Measurements from ENCODE around the gene AHDC1. TPM values are rescaled to one million over a fixed set of nuclear protein-coding genes. Genes with fewer than 3 reads are reported as not detected.

AHDC1 gene
- total and polyA plus RNA-seq, 9 of the 15 experiments (the other 6 are each of a cell fraction or from before 2014, with no cell fraction given): 0.21 to 36.4 (median 4.7) TPM

DNA sequence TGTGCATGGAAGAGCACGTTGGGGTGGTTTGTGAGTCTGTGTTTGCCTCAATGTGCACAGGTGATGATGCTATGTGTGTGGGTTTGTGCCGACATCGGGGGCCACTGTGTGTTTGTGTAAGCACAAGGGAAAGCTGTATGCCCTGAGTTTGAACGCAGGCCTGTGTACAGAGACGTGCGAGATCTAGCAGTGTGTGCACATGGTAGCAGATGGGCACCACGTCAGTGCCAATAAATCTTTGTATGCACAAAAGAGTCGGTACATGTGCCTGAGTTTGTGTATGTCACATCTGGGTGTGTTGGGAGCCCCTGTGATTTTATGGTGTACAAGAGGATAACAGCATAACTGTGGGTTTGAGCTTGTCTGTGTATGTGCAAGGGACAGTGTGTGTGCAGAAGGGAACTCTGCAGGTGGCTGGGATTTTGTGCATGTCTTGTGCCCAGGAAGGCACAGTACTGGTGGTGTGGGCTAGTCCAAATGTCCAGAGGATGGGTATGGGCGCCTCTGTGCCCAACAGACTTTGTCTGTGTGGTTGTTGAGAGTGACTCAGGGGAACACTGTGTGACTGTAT, 82.0 kb downstream of the AHDC1 start:
- H3K4me1 ChIP-seq (replicated peaks in 1 of 2; ENCODE audit: control insufficient read depth in 2 of 2, insufficient read depth in 2 of 2, low read length in 2 of 2): peaks cover 47 to 84% of the 10 kb centered on the region in 2 experiments

DNA sequence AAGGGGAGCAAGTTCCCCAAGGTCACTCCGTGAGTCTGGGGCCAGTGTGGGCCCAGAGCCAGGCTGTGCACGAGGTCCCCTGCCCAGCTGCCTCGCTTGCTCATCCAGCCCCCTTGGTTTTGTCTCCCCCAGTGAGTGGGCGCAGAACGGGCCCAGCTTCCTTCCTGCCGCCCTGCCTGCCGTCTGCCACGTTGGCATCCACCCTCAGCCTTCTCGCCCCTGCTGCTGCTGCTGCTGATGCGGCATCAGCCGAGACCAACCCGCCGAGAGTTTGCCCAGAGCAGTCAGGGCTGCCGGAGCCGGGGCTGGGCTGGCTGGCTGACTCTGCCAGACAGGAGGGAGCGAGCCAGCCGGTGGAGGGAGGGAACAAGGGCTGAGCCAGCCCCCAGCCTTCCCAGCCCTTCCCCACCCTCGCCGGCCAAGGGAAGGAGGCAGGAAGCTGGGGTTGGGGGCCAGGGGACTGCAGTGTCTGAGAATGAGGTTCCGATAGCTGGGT, 82.6 kb downstream of the AHDC1 start:
- Histone ChIP-seq H3K27me3 (ENCODE audit: control insufficient read depth in 2 of 2, insufficient read depth in 2 of 2, low read length in 2 of 2) (no peaks in the 10 kb centered on the region), H4K20me1 (replicated peaks; ENCODE audit: control insufficient read depth, insufficient read depth, low read length) (no peaks in the 10 kb centered on the region), H3K79me2 (ENCODE audit: control insufficient read depth, insufficient read depth, low read length) (peaks cover 12% of the 10 kb centered on the region), H3K4me1 (replicated peaks in 1 of 2; ENCODE audit: control insufficient read depth in 2 of 2, insufficient read depth in 2 of 2, low read length in 2 of 2) (peaks cover 47 to 79% of the 10 kb centered on the region in 2 experiments), H3K9me1 (ENCODE audit: control insufficient read depth, insufficient read depth, low read length) (peaks cover 4% of the 10 kb centered on the region), H3K4me3 (no peak overlapping the region), H3K9me3 (replicated peaks; ENCODE audit: control insufficient read depth, insufficient read depth, low read depth, low read length) (no peaks in the 10 kb centered on the region), H3K27ac (ENCODE audit: extremely low read depth, low read depth, low read length) (no peak overlapping the region), H3K36me3 (ENCODE audit: control insufficient read depth, insufficient read depth, low read length) (no peaks in the 10 kb centered on the region; the same call in 2 of the 3 replicates), H3K4me2 (ENCODE audit: insufficient read depth, low read length) (no peak overlapping the region), H3K9ac (ENCODE audit: insufficient read depth in 1 of 2, low read depth in 2 of 2, low read length in 2 of 2) (peak overlapping the region in 1 of 2 experiments; percentile 33; a peak in 2 of 4 replicates), H2AFZ (ENCODE audit: low read depth, low read length) (no peak overlapping the region)
- no TSS peak for BruUV-seq (replicated peaks)
- DNase-seq (ENCODE audit: extremely low read depth in 1 of 4, low spot score in 3 of 4) (no peak), FAIRE-seq (no peak), ATAC-seq (no peak)
- intact Hi-C loops (cut with micrococcal nuclease) (no loop called here), in situ Hi-C loops (cut with MboI) (no loop called here)
- WGBS (ENCODE audit: insufficient coverage, low coverage, missing lambda C conversion rate): 80% methylated on average over 12 of the region's 20 CpGs
- CTCF ChIA-PET (ENCODE audit: low intra/inter-chr PET ratio): no interaction called here
- POLR2A ChIA-PET: interaction anchor here (1.0 to 2.5 kb wide), 2 partner anchors 15 to 22 kb away, joined by 3 to 7 read pairs; no protein-coding TSS in a partner anchor
- TF ChIP-seq, protein P1, sequence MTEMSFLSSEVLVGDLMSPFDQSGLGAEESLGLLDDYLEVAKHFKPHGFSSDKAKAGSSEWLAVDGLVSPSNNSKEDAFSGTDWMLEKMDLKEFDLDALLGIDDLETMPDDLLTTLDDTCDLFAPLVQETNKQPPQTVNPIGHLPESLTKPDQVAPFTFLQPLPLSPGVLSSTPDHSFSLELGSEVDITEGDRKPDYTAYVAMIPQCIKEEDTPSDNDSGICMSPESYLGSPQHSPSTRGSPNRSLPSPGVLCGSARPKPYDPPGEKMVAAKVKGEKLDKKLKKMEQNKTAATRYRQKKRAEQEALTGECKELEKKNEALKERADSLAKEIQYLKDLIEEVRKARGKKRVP (CRISPR knock-in tag; IDR thresholded peaks at IDR 0.05): no peak
- TF ChIP-seq ZNF699 (CRISPR knock-in tag; IDR thresholded peaks at IDR 0.05; ENCODE audit: insufficient replicate concordance) (no peak), ZC3H11A (IDR thresholded peaks at IDR 0.05; ENCODE audit: low read depth, low read length) (no peak), TAF7 (tag; IDR thresholded peaks at IDR 0.05) (no peak), TFAM (CRISPR knock-in tag; conservative IDR thresholded peaks at IDR 0.05) (no peak), TRIM24 (IDR thresholded peaks at IDR 0.05) (no peak), NR2C2 (CRISPR knock-in tag; IDR thresholded peaks at IDR 0.05) (no peak), NR2C2 (tag; IDR thresholded peaks at IDR 0.05) (no peak), ZNF133 (CRISPR knock-in tag; IDR thresholded peaks at IDR 0.05) (no peak), EHMT2 (IDR thresholded peaks at IDR 0.05) (no peak), ZNF436 (CRISPR knock-in tag; IDR thresholded peaks at IDR 0.05) (no peak)
- TF ChIP-seq, protein P2, sequence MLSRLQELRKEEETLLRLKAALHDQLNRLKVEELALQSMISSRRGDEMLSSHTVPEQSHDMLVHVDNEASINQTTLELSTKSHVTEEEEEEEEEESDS (CRISPR knock-in tag; IDR thresholded peaks at IDR 0.05): no peak
- TF ChIP-seq, protein P3, sequence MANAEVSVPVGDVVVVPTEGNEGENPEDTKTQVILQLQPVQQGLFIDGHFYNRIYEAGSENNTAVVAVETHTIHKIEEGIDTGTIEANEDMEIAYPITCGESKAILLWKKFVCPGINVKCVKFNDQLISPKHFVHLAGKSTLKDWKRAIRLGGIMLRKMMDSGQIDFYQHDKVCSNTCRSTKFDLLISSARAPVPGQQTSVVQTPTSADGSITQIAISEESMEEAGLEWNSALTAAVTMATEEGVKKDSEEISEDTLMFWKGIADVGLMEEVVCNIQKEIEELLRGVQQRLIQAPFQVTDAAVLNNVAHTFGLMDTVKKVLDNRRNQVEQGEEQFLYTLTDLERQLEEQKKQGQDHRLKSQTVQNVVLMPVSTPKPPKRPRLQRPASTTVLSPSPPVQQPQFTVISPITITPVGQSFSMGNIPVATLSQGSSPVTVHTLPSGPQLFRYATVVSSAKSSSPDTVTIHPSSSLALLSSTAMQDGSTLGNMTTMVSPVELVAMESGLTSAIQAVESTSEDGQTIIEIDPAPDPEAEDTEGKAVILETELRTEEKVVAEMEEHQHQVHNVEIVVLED (CRISPR knock-in tag; IDR thresholded peaks at IDR 0.05): no peak

More for the DNA sequence above, 82.0 kb downstream of the AHDC1 start:
- no peak for ATAC-seq
- no peaks in the 10 kb centered on the region for H3K27me3 ChIP-seq (ENCODE audit: control insufficient read depth in 2 of 2, insufficient read depth in 2 of 2, low read length in 2 of 2)
- H3K4me3 ChIP-seq: no peak overlapping the region
- no peak for DNase-seq (ENCODE audit: extremely low read depth in 1 of 4, low spot score in 3 of 4)
- H2AFZ ChIP-seq (ENCODE audit: low read depth, low read length): no peak overlapping the region
- no peaks in the 10 kb centered on the region; the same call in 2 of the 3 replicates for H3K36me3 ChIP-seq (ENCODE audit: control insufficient read depth, insufficient read depth, low read length)
- intact Hi-C loops (cut with micrococcal nuclease) (no loop called here), in situ Hi-C loops (cut with MboI) (no loop called here)
- TF ChIP-seq RFX1 (IDR thresholded peaks at IDR 0.05) (no peak), KDM1A (IDR thresholded peaks at IDR 0.05) (peak in 1 of 2 experiments; percentile 20; a peak in 1 of 4 replicates)
- no peak for FAIRE-seq
- WGBS (ENCODE audit: insufficient coverage, low coverage, missing lambda C conversion rate): 71% methylated on average over 9 of the region's 9 CpGs
- CTCF ChIA-PET (ENCODE audit: low intra/inter-chr PET ratio): no interaction called here
- POLR2A ChIA-PET: interaction anchor here (2.5 kb wide), 1 partner anchor 16 kb away, joined by 7 read pairs; no protein-coding TSS in a partner anchor
- H3K9me1 ChIP-seq (ENCODE audit: control insufficient read depth, insufficient read depth, low read length): peaks cover 4% of the 10 kb centered on the region
- no peaks in the 10 kb centered on the region for H3K9me3 ChIP-seq (replicated peaks; ENCODE audit: control insufficient read depth, insufficient read depth, low read depth, low read length)
- H3K27ac ChIP-seq (ENCODE audit: extremely low read depth, low read depth, low read length): no peak overlapping the region
- H4K20me1 ChIP-seq (replicated peaks; ENCODE audit: control insufficient read depth, insufficient read depth, low read length): no peaks in the 10 kb centered on the region
- peak overlapping the region in 1 of 2 experiments; percentile 88; a peak in 1 of 4 replicates for H3K9ac ChIP-seq (ENCODE audit: insufficient read depth in 1 of 2, low read depth in 2 of 2, low read length in 2 of 2)
- no TSS peak for BruUV-seq (replicated peaks)
- peaks cover 18% of the 10 kb centered on the region for H3K79me2 ChIP-seq (ENCODE audit: control insufficient read depth, insufficient read depth, low read length)
- H3K4me2 ChIP-seq (ENCODE audit: insufficient read depth, low read length): no peak overlapping the region

Data from K562 (cell line).